Vagina (tissue), 2 donors: ENCODE data around the gene ROR1. TPM values are rescaled to one million over a fixed set of nuclear protein-coding genes. Genes with fewer than 3 reads are reported as not detected.
"Not testable (repeated sequence)": the region's sequence is repeated elsewhere in the genome, so short reads cannot be mapped to it uniquely, and the experiment has no call there.

Source experiments
- DNase-seq, 2 donors: peaks; one replicate each; pipeline ENCODE4 v3.0.0-alpha.2; 2017; ENCODE audit errors: extremely low spot score in 2 of 2
- H3K27ac ChIP-seq: fragments of 200-600 bp; sonication (generic); one replicate; pipeline ENCODE4 v1.5.1; 2019
- H3K27me3 ChIP-seq: fragments of 200-600 bp; sonication (generic); one replicate; pipeline ENCODE4 v1.5.1; 2019
- H3K36me3 ChIP-seq, 2 donors: fragments of 200-600 bp; sonication (generic); one replicate each; pipeline ENCODE4 v1.5.1; 2017 to 2019
- H3K4me1 ChIP-seq: fragments of 200-600 bp; sonication (generic); one replicate; pipeline ENCODE4 v1.5.1; 2019
- H3K4me3 ChIP-seq, 2 donors: fragments of 200-600 bp; sonication (generic); 1 replicate in 1 of 2; 2 replicates in 1 of 2; pipeline ENCODE4 v1.5.1; 2016 to 2019
- H3K9me3 ChIP-seq: fragments of 200-600 bp; sonication (generic); one replicate; pipeline ENCODE4 v1.5.1; 2019
- POLR2A ChIP-seq, 2 donors: fragments of 450-650 bp; IDR thresholded peaks; one replicate each; pipeline ENCODE4 v1.6.1; 2017; ENCODE audit warnings: antibody characterized with exemption in 2 of 2, mild to moderate bottlenecking in 2 of 2, moderate library complexity in 2 of 2
- POLR2AphosphoS5 ChIP-seq, 2 donors: sonication (generic); formaldehyde crosslinking; IDR thresholded peaks; one replicate each; pipeline ENCODE4 v1.9.0; 2017; ENCODE audit warnings: antibody characterized with exemption in 2 of 2, mild to moderate bottlenecking in 2 of 2, low read depth in 1 of 2; ENCODE audit not compliant: insufficient read depth in 1 of 2
- intact Hi-C: fragments of 100-400 bp; cut with DNase I; formaldehyde crosslinking; loops from one replicate; pipeline ENCODE4 v1.15.1; 2023
- total RNA-seq: library from RNA; depleted of rRNA; stranded (reverse); fragments of >200 nt; gene quantifications from one replicate; pipeline ENCODE4 v1.2.3, GENCODE V29; 2016
- TF ChIP-seq, protein P1 (sequence below), 3 experiments: fragments of 450-650 bp in 2 of 3; fragments of 200-600 bp in 1 of 3; sonication (generic) in 1 of 3; IDR thresholded peaks; one replicate each; pipeline ENCODE4 v1.5.1; 2017 to 2019; ENCODE audit warnings: antibody characterized with exemption in 3 of 3, mild to moderate bottlenecking in 2 of 3, moderate library complexity in 2 of 3

ROR1 gene
- total RNA-seq, 1 donor from 2014 or later, result 11.0 TPM

DNA sequence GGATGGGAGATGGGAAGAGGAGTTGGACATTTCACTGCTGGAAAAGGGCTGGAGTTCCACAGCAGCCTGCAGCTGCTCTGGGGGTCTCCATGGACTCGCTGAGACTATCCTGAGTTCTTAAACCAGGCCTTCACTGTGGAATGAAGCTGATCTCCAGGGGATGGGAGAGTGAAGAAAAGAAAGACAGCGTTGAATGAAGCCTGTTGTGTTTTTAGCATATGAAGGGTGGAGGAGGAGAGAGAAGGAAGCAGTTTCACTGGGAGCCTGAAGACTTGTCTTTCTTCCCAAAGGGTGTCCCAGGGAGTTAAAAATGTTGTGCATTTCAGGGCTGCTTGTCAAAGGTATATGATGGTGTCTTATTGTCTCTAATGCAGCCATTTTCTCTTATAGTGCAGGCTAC is 9.2 kb downstream of the ROR1 start:
- H3K27ac ChIP-seq, result no peak overlapping the region
- no peaks in the 10 kb centered on the region for H3K27me3 ChIP-seq
- no peaks in the 10 kb centered on the region for H3K9me3 ChIP-seq
- no peak for DNase-seq
- intact Hi-C loops, result no loop called here
- no peaks in the 10 kb centered on the region for H3K36me3 ChIP-seq
- TF ChIP-seq, protein P1, sequence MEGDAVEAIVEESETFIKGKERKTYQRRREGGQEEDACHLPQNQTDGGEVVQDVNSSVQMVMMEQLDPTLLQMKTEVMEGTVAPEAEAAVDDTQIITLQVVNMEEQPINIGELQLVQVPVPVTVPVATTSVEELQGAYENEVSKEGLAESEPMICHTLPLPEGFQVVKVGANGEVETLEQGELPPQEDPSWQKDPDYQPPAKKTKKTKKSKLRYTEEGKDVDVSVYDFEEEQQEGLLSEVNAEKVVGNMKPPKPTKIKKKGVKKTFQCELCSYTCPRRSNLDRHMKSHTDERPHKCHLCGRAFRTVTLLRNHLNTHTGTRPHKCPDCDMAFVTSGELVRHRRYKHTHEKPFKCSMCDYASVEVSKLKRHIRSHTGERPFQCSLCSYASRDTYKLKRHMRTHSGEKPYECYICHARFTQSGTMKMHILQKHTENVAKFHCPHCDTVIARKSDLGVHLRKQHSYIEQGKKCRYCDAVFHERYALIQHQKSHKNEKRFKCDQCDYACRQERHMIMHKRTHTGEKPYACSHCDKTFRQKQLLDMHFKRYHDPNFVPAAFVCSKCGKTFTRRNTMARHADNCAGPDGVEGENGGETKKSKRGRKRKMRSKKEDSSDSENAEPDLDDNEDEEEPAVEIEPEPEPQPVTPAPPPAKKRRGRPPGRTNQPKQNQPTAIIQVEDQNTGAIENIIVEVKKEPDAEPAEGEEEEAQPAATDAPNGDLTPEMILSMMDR (IDR thresholded peaks at IDR 0.05), result no peak
- no peak for TF ChIP-seq POLR2A (IDR thresholded peaks at IDR 0.05)
- TF ChIP-seq POLR2AphosphoS5 (IDR thresholded peaks at IDR 0.05; ENCODE audit: insufficient read depth in 1 of 2, low read depth in 1 of 2), result no peak
- H3K4me3 ChIP-seq, result no peak overlapping the region
- peaks cover 6% of the 10 kb centered on the region for H3K4me1 ChIP-seq

DNA sequence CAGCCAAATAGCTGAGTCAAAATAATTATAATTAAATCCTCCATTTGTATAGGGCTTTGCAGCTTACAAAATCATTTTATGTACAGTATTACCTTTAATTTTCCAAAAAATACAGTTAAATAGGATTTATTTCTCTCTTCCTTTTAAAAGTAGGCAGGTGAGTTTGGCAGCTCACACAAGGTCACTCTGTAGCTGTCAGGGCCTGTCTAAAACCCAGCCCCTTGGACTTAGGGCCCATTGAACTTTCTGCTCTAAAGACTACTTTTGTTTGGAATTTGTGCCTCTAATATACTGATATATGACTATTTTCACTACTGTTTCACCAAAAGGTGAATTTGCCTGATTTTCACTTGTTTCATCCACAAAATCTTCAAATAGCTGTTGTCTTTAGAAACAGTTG is 10.3 kb downstream of the ROR1 start:
- intact Hi-C loops, result no loop called here
- no peak for DNase-seq
- TF ChIP-seq, protein P1 (IDR thresholded peaks at IDR 0.05), result no peak
- TF ChIP-seq POLR2AphosphoS5 (IDR thresholded peaks at IDR 0.05; ENCODE audit: insufficient read depth in 1 of 2, low read depth in 1 of 2) (no peak), POLR2A (IDR thresholded peaks at IDR 0.05) (no peak)
- H3K27me3 ChIP-seq, result no peaks in the 10 kb centered on the region
- no peaks in the 10 kb centered on the region for H3K36me3 ChIP-seq
- H3K4me3 ChIP-seq, result no peak overlapping the region
- H3K27ac ChIP-seq, result no peak overlapping the region
- H3K4me1 ChIP-seq, result peaks cover 6% of the 10 kb centered on the region
- H3K9me3 ChIP-seq, result no peaks in the 10 kb centered on the region

DNA sequence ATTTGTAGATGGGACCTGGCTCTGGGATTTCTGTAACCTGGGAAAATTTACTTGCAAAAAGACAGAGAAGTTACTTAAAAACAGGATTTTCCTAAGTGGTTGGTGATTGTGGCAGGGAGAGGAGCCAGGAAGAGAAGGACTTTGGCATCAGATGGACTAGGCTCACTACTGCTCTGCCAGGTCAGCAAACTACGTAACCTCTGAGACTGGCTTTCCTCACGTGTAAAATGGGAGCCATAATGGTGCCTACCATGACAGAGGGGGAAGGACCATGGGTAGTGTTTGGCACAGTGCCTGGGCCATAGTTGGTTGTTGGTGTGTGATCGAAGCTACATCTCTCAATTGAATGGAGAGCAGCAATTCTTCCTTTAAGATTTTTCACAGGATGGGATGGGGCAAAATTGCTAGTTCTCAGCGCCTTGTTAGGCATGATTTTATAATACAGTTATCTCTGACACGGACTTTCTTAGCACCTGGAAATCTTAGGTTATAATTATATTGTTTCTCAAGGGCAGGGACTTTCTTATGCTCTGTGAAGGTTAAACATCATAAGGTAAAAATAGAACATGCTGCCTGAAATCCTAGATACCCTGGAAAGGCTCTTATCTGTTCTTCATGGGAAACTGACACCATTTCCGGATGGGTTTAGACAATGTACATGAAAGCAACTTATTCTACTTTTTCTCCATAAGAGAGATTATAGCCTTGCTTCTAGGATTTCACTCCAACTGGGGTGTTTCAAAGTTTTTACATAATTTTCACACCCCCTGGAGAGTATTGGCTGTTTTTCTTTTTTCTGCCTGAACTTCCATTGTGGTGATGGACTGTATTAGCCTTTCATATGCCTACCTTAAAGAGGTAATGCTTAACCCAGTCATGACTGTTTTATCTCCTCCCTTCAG is 10.9 kb downstream of the ROR1 start:
- Histone ChIP-seq H3K4me1 (peaks cover 3% of the 10 kb centered on the region), H3K9me3 (no peaks in the 10 kb centered on the region), H3K27ac (no peak overlapping the region), H3K27me3 (no peaks in the 10 kb centered on the region), H3K4me3 (no peak overlapping the region), H3K36me3 (no peaks in the 10 kb centered on the region)
- TF ChIP-seq POLR2A (IDR thresholded peaks at IDR 0.05) (no peak), POLR2AphosphoS5 (IDR thresholded peaks at IDR 0.05; ENCODE audit: insufficient read depth in 1 of 2, low read depth in 1 of 2) (no peak)
- TF ChIP-seq, protein P1 (IDR thresholded peaks at IDR 0.05), result no peak
- no peak for DNase-seq
- intact Hi-C loops, result no loop called here

DNA sequence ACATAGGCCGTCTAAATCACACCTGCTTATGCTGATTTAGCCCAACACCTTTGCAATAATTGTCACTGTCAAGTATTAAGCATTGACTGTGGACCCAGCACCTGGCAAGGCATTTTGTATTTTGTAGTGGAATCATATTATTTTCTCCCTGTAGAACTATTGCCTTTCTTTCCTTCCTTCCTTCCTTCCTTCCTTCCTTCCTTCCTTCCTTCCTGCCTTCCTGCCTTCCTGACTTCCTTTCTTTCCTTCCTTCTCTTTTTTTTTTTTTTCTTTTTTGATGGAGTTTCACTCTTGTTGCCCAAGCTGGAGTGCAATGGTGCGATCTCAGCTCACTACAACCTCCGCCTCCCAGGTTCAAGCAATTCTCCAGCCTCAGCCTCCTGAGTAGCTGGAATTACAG is 13.5 kb downstream of the ROR1 start:
- intact Hi-C loops, H3K36me3 ChIP-seq: not testable (repeated sequence)

DNA sequence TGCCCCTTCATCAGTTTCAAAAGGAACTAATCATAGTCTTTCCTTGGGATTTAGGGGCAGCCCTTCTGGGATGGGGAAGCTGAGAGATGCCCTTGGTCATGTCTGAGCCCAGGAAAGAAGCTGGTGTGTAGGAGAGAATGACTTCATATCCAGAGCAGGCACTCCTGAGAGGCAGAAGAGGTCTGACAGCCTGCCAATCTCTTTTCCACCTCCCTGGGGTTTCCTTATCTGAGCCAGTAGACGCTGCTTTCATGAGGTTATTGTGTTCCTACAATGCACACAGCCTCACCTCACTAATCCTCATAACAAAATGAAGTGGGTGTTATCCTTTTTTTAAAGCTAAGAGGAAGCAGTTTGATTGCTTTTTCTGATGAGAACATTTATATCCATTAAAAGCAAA is 14.1 kb downstream of the ROR1 start:
- H3K9me3 ChIP-seq, result no peaks in the 10 kb centered on the region
- DNase-seq, result no peak
- H3K27me3 ChIP-seq, result no peaks in the 10 kb centered on the region
- H3K27ac ChIP-seq, result no peak overlapping the region
- intact Hi-C loops, result no loop called here
- no peak overlapping the region for H3K4me3 ChIP-seq
- H3K4me1 ChIP-seq, result no peaks in the 10 kb centered on the region
- H3K36me3 ChIP-seq, result no peaks in the 10 kb centered on the region
- TF ChIP-seq, protein P1 (IDR thresholded peaks at IDR 0.05), result no peak
- TF ChIP-seq POLR2AphosphoS5 (IDR thresholded peaks at IDR 0.05; ENCODE audit: insufficient read depth in 1 of 2, low read depth in 1 of 2) (no peak), POLR2A (IDR thresholded peaks at IDR 0.05) (no peak)

More for the DNA sequence above, 13.5 kb downstream of the ROR1 start:
- not testable (repeated sequence) for DNase-seq, H3K9me3 ChIP-seq, H3K27ac ChIP-seq, H3K4me1 ChIP-seq, H3K27me3 ChIP-seq, H3K4me3 ChIP-seq
